GM21825 (cell line): ENCODE data around the gene SLC26A6.
A peak's percentile ranks its signal among the peaks of the same experiment; 100 is the strongest.

Experiments
- ATAC-seq: cut with Tn5 transposase; IDR thresholded peaks from one replicate; pipeline ENCODE4 v1.9.1; 2021; ENCODE audit warnings: mild to moderate bottlenecking, moderate library complexity; ENCODE audit not compliant: unreplicated experiment

The SLC26A6 gene

DNA sequence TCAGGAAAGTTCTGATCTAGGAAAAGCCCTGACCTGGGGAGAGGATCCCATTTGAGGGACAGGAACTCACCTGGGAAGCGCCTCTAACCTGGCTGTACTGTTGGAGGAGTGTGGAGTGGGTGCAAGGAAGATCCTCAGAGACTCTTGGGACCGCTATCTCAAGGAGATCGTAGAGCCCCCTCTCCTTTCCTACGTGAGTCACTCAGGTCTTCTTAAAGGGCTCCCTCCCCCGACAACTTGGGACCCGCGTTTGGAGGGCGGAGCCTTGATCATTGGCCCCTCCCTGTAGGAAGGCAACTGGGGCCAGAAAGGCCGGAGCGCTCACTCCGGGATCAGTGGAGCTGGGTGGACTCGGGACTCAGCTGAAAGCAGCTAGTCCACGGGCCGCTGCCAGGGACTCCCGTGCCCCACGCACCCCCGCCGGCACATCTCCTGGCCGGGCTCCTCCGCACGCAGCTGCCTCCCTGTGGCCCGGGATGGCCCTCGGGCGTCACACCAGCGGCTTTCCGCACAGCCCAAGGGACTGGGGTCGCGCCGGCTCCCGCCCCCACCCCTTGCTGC, 520 bp downstream of the SLC26A6 start:
- ATAC-seq: no peak

DNA sequence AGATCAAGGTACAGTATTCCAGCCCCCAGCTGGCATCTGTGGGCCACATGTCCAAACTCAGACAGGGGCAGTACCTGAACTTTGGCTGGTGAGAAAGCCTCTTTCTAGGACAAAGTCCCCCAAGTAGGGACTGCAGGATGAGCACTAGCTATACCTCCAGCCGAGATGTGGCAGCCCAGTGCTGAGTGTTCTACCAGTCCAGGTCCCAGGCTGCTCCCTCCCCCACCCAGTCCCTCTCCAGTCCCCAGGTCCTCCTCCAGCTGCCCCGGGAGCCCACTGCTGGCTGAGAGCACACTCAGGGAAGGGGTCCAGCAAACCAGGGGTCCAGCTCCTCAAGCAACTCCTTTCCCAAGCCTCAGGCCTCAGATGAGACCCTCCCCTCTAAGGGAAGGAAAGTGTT, 1.5 kb downstream of the SLC26A6 start:
- no peak for ATAC-seq

DNA sequence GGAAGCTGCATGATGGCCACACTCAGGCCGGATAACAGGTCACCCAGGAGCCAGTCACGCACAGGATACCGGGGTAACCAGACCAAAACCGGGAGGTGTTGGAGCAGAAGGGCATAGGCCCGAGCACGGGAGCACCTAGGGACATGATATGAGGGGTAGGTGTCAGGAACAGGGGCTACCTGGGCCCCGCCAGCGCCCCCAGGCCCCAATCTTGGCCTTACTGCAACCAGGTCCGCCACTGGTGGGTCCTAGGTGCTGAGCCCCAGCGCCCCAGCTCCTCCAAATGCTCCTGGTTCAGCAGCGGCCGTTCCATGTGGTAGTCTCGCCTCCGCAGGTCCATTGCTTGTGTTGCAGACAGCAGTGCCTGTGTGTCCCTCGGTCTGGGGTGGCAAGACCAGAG, 2.0 kb downstream of the SLC26A6 start:
- ATAC-seq: no peak

DNA sequence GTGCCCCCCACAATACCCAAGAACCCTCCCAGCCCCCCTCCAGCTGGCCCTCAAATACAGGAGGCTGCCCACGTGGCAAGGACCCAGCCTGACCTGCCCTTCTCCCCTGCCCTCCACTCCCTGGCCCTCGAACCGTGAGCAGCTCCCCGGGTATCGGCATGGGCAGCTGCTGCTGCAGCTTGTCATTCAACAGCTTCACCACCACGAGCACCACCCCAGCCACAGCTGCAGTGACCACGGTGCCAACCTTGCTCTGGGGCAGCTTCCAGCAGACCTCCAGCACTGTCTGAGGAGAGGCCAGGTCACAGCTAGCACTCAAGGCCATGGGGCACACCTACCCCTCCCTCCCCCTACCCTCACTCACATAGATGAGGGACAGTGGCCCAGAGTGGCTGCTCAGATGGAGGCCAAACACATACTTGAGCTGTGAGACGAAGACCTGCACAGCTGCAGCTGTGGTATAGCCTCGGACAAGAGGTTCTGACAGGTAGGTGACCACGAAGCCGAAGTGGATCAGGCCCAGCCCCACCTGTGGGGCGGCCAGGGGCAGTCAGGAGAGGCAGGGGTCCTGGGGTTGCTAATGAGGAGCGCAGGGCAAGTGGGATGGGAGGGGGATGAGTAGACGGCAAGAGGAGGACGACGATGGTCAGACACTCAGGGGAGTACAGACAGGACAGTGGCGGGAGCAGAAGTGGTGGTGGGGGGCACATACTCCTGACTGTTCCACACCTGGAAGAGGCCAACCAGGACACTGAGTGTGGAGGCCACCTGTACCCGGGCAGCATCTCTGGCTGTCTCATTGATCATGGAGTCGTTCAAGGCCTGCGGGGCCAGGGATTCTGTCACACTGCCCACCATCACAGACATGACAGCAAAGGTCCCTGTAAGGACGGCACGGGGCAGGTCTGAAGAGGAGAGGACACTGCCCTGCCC, 3.5 kb downstream of the SLC26A6 start:
- no peak for ATAC-seq

DNA sequence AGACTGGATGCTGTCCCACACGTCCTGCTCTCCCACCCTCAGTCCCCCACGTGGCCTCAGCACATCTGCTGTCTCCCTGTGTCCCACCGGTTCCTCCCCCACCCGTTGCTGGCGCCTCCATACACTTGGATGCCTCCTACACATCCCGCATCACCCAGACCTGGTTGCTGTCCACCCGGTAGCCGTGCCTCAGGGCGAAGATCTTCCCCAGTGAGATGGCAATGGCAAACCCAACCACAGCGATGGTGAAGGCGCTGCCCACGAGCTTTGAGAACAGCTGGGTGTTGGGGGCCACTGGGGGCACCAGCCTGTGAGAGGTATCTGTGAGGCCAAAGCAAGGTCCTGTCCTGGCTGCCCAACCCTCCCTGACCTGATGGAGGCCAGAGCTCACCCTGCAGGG, 4.4 kb downstream of the SLC26A6 start:
- no peak for ATAC-seq

DNA sequence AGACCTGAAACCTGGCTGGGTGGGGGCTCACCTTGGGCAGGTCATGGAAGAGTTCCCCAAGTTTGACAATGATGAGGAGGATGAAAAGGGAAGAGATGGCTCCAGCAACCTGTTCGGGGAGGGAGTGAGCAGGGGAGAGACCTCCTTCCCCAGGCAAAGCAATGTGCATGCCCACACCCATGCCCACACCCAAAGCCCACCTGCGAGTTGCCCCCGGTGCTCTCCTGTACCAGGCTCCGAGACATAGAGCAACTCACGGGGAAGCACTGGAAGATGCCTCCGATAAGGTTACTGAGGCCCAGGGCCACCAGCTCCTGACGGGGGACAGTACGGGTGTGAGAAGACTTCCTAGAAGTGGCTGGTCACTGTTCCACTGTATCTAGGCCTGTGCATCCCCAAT, 4.9 kb downstream of the SLC26A6 start:
- ATAC-seq: no peak

DNA sequence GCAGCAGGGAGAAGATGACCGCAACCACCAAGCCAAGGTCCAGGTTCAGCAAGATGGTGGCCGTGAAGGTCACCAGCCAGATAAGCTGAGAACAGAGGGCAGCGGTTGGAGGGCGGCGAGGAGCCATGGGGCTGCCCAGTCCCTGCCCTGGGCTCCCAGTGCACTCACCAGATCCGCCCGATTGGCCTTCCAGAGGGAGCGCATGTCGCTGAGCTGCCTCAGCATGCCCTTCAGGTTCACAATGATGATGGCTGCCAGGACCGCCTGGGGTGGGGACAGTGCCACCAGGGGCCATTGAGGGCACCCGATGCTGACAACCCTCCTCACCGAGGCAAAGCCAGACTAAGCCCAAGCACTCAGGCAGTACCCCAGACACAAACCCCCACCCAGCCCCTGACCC, 5.4 kb downstream of the SLC26A6 start:
- no peak for ATAC-seq

DNA sequence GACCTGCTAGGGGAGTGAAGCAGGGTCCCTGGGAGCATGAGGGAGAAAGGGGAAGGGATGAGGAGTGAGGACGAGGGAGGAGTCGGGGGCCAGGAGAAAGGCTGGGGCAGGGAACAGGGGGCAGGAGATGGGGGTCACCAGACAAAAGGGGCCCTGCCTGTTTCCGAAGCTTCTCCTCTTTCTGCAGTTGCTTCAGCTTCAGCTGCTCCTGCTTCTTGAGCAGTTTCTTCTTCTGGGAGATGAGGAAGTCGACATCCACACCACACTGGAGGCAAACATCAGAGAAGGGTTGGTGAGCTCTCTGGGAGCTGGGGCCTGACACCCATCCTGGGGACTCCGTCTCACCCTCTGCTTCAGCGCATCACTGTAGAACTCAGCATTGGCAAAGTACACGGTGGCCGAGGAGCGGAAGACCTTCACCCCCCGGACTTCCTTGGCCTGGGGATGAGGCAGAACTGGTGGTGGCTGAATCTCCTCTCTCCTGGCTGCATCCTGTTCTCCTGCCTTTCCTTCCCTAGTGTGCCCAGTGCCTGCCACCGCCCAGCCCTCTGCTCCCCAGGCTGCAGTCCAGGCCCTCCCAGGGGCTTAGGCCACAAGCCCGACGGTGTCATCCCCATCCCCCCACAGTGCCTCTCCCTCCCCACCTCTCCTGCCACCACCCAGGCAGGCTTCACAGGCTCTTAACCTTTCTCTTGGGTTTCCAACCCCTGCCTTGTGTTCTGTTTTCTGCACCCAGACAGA, 6.8 kb downstream of the SLC26A6 start:
- ATAC-seq: no peak

DNA sequence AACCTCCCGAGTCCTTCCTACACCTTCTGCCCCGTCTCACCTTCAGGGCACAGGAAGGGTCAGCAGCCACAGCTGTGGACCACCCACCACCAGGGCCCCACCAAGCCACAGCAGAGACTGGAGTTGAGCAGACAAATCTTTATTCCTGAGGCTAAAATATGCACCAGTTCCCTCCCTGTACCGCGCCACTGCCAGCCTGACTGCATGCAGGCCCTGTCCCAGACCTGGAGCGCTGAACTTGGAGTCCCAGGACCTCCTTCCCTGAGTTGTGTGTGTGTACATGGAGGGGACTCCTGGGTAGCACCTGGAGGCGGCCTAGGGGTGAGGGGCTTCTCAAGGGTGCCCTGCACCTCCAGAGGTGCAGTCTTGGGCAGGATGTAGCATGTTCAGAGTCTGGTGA, 9.7 kb downstream of the SLC26A6 start:
- ATAC-seq: no peak

DNA sequence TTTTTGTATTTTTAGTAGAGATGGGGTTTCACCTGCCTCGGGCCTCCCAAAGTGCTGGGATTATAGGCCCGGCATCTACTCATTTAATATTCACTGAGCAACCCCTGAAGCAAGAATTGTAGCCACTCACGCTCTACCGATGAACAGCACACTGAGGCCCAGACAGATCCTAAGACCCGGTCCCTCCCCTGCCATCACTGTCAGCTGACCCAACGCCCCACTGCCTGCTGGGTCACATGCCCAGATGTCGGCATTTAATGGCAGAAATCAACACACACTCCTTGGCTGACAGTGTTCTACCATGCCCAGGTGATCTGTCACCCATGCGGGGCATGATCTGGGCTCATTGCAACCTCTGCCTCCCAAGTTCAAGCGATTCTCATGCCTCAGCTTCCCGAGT, 10.5 kb downstream of the SLC26A6 start:
- no peak for ATAC-seq

DNA sequence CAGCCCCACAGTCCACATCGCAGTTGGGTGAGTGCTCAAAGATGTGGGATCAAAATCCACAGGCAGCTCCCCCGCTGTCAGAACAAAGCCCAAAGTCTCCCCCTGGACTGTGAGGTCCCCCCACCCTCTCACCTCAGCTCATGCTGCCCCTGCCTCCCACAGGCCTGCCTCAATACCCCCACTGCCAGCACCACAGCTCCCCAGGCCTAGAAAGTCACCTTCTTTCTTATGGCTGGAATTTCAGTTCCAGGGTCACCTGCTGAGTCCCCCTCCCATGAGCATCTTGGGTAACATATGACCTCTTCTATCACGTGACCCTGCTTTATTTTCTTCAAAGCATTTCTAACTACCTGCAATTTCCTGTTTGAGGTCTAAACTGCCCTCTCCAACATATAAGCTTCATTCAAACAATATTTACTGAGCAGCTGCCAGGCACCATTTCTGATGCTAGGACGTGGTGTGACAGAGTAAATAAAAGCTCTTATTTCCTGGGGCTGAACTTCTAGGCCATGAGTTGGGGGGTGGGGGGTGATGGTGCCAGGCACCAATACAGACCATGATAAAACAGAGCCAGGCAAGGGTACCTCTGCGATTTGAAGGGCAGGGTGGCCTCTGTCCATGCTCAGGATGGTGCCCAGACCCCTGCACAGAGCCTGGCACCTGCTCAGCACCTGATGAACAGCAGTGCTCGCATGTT, 11.3 kb downstream of the SLC26A6 start:
- ATAC-seq: no peak

DNA sequence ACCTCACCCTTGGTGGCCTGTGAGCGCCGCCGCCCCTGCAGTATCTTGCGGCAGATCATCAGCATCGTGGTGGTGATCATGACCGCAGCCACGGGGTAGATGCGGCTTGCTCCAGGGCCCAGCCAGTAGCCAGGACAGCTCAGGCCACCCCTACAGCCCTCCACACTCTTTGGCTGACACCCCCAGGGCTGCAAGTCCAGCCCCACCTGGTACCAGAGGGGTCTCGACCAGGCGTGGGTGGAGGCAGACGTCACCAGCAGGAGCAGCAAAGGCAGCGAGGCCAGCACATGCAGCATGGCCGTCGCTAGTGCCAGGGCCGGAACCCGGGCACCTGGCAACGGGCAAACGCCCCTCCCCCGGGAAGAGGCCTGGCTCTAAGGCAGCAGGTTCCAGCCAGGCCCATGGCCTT, 13.8 kb downstream of the SLC26A6 start, which contains the start of gene TMEM89:
Gene TMEM89 (minus strand): TSS at position 309 of the 409 bp plus-strand sequence. CDS start 13 bp downstream, at position 296.
- ATAC-seq: no peak

DNA sequence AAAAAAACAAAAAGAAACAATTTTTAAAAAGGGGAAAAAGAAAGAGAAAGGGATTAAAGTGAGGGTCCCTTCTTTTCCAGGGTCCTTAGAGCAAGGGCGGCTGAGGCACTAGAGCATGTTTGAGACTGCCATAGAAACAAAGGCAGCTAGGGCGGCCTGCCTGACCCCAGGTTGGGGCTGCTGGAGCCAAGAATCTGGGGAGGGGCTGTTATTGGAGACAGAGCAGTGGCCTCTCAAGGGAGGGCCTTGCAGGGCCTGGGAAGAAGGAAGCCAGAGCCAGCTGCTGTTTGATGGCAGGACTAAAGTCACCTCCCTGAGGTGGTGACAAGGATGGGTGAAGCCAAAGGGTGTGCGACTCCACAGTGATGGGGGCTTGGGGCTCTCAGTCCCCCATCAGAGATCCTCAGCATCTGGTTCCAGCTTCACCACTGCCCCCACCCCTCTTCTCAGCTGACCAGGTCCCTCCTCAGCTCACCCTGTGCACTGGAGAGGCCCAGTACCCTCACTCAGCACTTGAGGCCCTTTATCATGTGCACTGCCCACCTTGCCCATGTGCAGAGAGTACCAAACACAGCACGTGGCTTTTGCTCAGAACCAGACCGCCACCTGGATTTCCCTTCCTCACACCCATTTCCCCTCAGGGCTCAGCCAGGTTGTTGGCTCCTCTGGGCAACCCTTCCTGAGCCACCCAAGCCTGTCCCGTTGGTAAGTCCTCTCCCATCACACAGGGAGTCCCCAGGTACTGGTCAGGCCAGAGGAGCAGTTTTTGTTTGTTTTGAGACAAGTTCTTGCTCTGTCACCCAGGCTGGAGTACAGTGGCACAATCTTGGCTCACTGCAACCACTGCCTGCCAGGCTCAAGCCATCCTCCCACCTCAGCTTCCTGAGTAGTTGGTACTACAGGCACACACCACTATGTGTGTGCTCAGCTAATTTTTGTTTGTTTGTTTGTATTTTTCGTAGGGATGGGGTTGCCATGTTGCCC, 15.4 kb downstream of the SLC26A6 start:
- ATAC-seq: no peak

DNA sequence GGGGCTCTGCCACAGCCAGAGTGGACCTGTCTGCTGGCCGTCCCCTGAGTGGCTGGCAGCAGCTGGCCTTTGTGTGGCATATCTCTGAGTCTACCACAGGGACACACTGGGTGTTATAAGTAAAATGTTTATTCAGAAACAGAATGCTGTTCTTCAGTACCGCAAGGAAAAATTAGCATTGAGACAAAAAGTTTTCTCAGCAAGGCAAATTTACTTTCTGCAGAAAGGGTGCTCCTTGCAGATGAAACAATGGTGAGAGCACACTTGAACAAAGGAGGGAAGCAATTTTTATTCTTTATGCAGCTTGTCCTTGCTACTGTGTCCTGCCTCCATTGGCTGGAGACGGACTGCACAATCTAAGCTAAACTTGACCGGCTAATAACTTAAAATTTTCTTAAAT, 17.7 kb downstream of the SLC26A6 start:
- no peak for ATAC-seq

DNA sequence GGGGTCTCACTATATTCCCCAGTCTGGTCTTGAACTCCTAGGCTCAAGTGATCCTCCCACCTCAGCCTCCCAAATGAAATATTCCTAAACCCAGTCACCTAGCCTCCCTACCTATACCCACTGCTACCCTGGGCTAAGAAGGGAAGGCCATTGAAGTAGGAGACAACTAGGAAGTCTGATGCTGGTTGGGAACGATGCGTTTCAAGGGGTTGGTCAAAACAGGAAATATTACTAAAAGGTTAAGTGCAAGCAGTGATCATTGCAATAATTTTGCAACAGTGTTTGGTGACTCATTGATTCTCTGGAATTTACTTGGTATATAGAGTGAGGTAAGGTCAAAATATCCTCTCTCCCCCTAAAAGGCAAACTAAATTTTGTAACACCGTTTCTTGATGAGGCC, 21.2 kb downstream of the SLC26A6 start:
- ATAC-seq: no peak

DNA sequence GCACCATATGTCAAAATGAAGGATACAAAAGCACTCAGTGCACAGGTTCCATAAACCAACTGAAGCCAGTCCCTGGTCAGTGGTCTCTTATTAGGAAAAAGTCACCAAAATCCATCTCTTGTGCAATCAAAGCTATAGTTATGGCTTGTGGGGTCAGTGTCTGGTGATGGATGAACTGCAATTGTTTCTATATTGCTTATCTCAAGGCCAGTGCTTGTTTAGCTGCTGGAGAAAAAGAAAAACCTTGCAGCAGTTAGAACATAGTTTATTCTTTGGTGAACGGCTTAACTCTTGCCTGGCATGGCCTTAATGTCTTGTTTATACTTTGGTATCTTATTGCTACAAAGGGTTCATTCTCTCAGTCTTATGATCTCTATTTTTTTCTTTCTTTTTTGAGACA, 23.0 kb downstream of the SLC26A6 start:
- no peak for ATAC-seq

DNA sequence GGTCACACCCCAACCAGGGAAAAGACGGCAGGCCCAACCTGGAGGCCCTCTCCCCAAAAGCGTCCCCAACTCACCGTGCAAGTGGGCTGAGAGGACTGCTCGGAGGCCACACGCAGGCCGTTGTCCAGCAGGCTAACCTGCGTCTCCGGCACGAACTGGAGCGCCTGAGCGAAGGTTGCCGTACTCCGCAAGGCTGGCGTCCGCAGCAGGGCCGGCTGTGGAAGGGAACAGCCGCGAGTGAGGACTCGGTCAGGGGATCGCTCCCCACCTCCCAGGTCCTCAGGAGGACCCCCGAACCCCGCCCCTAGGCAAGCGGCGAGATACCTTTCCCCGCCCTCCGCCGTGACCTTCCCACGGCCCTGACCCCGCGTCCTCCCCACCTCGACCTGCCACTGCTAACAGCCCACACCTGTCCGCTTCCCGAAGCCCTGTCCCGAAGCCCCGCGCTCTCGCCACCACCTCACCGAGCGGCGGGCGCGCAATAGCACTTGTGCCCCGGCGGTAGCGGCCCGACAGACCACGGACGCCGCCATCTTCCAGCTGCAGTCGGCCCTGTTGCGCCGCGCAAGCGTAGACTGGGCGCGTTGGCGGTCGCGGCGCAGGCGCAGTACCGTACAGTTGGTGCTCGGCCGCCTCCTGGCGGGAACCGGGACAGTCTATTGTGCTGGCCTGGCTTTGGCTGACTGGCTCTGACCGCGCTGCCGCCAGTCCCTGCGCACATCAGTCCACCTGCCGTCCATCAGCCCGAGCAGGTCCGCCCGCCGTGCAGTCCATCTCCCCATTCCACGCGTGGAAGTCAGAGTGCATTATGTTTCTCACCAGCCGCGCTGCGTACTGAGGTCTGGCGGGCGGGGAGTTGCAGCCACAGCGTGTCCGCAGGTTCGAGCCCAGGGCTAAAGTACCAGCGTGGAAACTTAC, 25.9 kb downstream of the SLC26A6 start, which contains the start of gene UQCRC1:
Gene UQCRC1 (minus strand): TSS at position 559 of the 918 bp plus-strand sequence. CDS start 26 bp downstream, at position 533.
- peak; percentile 94 for ATAC-seq

DNA sequence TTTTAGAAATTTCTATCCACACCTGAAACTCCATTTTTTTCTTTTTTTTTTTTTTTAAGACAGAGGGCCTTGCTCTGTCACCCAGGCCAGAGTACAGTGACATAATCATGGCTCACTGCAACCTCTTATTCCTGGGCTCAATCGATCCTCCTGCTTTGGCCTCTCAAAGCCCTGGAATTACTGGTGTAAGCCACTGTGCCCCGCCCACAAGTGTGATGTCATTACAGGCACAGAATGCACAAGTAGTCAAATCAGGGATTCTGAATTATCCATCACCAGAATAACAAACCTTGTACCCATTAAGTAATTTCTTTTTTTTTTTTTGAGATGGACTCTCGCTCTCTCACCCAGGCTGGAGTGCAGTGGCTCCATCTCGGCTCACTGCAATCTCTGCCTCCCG, 27.7 kb downstream of the SLC26A6 start:
- no peak for ATAC-seq

DNA sequence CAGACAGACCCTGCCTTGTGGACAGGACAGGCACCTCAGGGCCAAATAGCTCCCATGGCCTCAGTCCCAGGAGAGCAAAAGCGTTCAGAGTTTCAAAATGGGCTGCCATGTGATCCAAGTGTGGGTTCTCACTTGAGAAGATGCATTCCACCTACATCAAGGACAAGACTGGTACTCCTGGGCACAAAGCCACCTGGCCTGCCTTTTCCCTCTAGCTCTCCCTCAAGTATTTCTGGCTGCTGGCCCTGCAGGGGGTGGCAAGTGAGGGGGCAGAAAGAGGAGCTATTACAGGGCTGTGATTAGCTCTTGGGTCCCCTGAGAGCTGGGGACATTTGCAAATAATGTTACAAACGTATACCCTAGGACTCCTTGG, 33.7 kb downstream of the SLC26A6 start:
- no peak for ATAC-seq
